Measurements from ENCODE around the gene PLD3.

The PLD3 gene

DNA sequence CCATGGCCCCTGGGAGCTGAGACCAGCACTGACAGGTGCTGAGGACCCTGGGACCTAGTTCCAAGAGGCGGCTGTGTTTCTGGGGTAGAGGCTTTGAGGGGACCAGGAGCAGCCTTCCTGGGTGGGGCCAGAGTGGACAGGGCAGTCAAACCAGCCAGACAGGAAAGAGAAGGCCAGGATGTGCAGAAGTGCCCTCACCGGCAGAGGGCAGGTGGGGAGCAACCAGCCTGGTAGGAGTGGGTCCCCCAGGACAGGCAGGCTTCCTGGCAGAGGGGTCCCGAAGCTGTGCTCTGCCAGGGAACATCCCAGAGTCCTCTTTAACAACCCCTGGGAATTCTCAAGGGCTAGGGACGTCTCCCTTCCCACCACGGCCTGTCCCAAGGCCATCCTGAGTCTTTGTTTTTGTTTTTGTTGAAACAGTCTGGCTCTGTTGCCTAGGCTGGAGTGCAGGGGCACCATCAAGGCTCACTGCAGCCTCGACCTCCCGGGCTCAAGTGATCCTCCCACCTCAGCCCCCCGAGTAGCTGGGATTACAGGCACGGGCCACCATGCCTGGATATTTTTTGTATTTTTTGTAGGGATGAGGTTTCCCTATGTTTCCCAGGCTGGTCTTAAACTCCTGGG is 44.5 kb downstream of the PLD3 start:
- no peak for DNase-seq

DNA sequence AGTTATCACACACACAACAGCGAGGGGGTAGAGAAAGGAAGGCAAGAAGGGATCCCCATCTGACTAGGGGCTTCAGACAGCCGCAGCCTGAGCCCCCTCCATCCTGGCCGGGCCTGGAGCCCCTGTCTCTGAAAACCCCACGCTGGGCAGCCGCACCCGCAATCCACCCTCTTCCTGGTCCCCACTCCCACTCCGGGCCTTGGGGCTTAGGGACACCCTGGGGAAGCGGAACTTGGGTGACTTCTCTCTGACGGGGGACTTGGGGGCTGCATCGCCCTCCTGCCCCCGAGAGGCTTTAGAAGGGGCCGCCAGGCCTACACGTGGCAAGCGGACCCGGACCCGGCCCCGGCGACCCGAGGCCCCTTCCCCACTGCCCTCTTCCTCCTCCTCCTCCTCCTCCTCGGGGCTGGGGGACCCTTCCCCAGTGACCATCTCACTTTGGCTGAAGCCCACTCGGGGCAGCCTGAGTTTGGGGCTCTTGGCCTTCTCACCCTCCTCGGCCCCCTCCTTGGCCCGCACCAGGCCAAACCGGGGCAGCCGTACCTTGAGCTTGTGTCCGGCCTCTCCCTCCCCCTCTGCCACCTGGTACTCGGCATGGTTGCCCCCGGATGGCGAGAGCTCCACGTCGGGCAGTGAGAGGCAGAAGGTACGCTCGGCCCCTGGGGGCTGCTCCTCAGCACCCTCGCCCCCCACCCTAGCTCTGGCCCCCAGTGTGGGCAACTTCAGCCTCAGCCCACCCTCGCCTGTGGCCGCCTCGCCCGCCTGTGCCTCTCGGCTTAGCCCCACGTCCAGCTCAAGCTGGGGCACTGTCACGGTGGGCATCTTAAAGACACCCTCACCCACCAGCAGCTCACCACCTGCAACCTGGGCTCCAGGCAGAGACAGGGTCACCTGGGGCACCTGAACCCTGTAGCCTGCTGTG is 45.7 kb downstream of the PLD3 start:
- TF ChIP-seq, protein P1, sequence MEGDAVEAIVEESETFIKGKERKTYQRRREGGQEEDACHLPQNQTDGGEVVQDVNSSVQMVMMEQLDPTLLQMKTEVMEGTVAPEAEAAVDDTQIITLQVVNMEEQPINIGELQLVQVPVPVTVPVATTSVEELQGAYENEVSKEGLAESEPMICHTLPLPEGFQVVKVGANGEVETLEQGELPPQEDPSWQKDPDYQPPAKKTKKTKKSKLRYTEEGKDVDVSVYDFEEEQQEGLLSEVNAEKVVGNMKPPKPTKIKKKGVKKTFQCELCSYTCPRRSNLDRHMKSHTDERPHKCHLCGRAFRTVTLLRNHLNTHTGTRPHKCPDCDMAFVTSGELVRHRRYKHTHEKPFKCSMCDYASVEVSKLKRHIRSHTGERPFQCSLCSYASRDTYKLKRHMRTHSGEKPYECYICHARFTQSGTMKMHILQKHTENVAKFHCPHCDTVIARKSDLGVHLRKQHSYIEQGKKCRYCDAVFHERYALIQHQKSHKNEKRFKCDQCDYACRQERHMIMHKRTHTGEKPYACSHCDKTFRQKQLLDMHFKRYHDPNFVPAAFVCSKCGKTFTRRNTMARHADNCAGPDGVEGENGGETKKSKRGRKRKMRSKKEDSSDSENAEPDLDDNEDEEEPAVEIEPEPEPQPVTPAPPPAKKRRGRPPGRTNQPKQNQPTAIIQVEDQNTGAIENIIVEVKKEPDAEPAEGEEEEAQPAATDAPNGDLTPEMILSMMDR (IDR thresholded peaks at IDR 0.05): no peak
- no peaks in the 10 kb centered on the region for H3K27me3 ChIP-seq
- intact Hi-C loops (cut with DNase I; ENCODE audit: low total_unique reads): no loop called here
- no peak for DNase-seq
- no peaks in the 10 kb centered on the region for H3K9me3 ChIP-seq
- H3K4me1 ChIP-seq: peaks cover 0 to 2% (median 0%) of the 10 kb centered on the region in 4 donors
- no peak overlapping the region for H3K27ac ChIP-seq
- peaks cover 0 to 16% (median 4%) of the 10 kb centered on the region in 3 donors for H3K36me3 ChIP-seq
- no peak overlapping the region for H3K4me3 ChIP-seq

More for the DNA sequence above, 44.5 kb downstream of the PLD3 start:
- H3K27me3 ChIP-seq: no peaks in the 10 kb centered on the region
- no peak overlapping the region for H3K27ac ChIP-seq
- no peaks in the 10 kb centered on the region for H3K9me3 ChIP-seq
- H3K4me1 ChIP-seq: no peaks in the 10 kb centered on the region
- peaks cover 0 to 16% (median 4%) of the 10 kb centered on the region in 3 donors for H3K36me3 ChIP-seq
- TF ChIP-seq, protein P1 (IDR thresholded peaks at IDR 0.05): no peak
- intact Hi-C loops (cut with DNase I; ENCODE audit: low total_unique reads): no loop called here
- no peak overlapping the region for H3K4me3 ChIP-seq

DNA sequence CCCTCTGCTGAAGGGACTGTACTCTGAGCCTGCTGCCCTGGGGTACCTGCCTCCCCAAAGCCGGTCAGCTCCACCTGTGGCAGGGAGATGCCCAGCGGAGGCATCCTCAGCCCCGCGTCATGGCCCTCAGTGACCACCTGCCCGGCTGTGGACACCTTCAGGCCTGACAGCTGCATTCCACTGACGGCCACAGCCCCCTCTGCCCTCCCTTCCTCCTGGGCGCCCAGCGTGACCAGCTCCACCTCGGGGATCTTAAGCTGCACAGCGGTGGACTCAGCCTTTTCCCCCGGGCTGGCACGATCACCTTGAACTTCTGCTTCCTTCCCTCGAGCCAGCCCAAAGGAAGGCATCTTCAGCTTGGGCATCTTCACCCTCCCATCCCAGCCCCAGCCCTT is 46.3 kb downstream of the PLD3 start:
- intact Hi-C loops (cut with DNase I; ENCODE audit: low total_unique reads): no loop called here
- Histone ChIP-seq H3K27ac (no peak overlapping the region), H3K4me1 (peaks cover 0 to 2% (median 0%) of the 10 kb centered on the region in 4 donors), H3K36me3 (peaks cover 0 to 16% (median 4%) of the 10 kb centered on the region in 3 donors), H3K9me3 (no peaks in the 10 kb centered on the region), H3K27me3 (no peaks in the 10 kb centered on the region), H3K4me3 (no peak overlapping the region)
- no peak for DNase-seq
- TF ChIP-seq, protein P1 (IDR thresholded peaks at IDR 0.05): no peak

DNA sequence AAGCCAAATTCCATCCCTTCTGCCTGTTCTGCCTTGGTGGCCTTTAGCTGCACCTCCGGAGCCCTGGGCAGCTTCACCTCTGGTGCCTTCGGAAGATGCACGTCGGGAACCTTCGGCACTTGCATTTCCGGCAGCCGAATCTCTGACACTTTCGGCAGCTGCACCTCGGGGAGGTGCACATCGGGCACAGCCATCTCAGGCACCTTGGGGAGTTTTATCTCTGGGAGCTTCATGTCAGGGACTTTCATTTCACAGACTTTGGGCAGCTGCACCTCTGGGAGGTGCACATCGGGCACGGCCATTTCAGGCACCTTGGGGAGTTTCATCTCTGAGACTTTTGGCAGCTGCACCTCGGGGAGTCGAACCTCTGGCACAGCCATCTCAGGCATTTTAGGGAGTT is 47.5 kb downstream of the PLD3 start:
- no peak overlapping the region for H3K27ac ChIP-seq
- H3K36me3 ChIP-seq: peaks cover 0 to 16% (median 4%) of the 10 kb centered on the region in 3 donors
- no peak for DNase-seq
- TF ChIP-seq, protein P1 (IDR thresholded peaks at IDR 0.05): no peak
- H3K9me3 ChIP-seq: no peaks in the 10 kb centered on the region
- H3K27me3 ChIP-seq: no peaks in the 10 kb centered on the region
- intact Hi-C loops (cut with DNase I; ENCODE audit: low total_unique reads): no loop called here
- H3K4me3 ChIP-seq: no peak overlapping the region
- peaks cover 0 to 2% (median 0%) of the 10 kb centered on the region in 4 donors for H3K4me1 ChIP-seq

DNA sequence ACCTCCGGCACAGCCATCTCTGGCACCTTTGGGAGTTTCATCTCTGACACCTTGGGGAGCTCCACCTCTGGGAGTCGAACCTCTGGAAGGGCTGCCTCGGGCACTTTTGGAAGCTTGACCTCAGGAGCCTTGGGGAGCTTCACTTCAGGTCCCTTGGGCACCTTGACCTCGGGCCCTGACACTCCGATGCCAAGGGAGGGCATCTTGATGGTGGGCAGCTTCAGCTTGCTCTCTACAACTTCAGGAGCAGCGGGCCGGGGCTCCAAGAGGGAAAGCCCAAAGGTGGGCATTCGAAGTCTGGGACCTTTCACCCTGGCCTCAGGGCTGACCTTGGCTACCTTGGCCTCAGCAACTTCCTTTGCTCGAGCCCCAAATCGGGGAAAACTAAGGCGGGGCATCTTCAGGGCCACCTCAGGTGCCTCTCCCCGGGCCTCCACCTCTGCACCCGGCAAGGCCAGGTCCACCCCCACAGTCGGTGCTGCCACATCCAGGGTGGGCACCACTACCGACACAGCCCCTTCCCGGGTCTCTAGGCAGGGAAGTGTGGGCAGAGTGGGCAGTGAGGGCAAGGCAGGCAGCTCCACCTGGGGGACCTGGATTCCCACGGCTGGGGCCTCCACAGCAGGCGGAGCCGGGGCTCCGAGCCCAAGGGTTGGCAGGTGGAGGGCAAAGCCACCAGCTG is 48.5 kb downstream of the PLD3 start:
- intact Hi-C loops (cut with DNase I; ENCODE audit: low total_unique reads): no loop called here
- no peak overlapping the region for H3K4me3 ChIP-seq

More for the DNA sequence above, 48.5 kb downstream of the PLD3 start:
- no peak for DNase-seq
- Histone ChIP-seq H3K36me3 (peaks cover 0 to 16% (median 4%) of the 10 kb centered on the region in 3 donors), H3K27me3 (no peaks in the 10 kb centered on the region), H3K4me1 (peaks cover 0 to 2% (median 0%) of the 10 kb centered on the region in 4 donors), H3K9me3 (no peaks in the 10 kb centered on the region), H3K27ac (no peak overlapping the region)
- TF ChIP-seq, protein P1 (IDR thresholded peaks at IDR 0.05): no peak

Data from tibial artery (tissue), 4 donors.